Right cardiac atrium (tissue), 5 donors: ENCODE measurements around the gene BAG1. TPM values are rescaled to one million over a fixed set of nuclear protein-coding genes. Genes with fewer than 3 reads are reported as not detected.

ENCODE experiments used
- ATAC-seq, 2 donors: fragments of 200-7000 bp; cut with Tn5 transposase; one replicate each; pipeline versions ENCODE4 v1.8.0 to v1.9.1; 2020; ENCODE audit warnings: moderate library complexity in 2 of 2, mild to moderate bottlenecking in 1 of 2
- DNase-seq, 3 donors: peaks; one replicate each; pipeline ENCODE4 v3.0.0-alpha.2; 2020
- H3K27ac ChIP-seq: one replicate; pipeline ENCODE4 v1.5.1; 2013; ENCODE audit warnings: mild to moderate bottlenecking, low read length, control low read depth, moderate library complexity
- H3K27me3 ChIP-seq: one replicate; pipeline ENCODE4 v1.6.1; 2013; ENCODE audit not compliant: control insufficient read depth, insufficient read depth
- H3K4me1 ChIP-seq: one replicate; pipeline ENCODE4 v1.6.1; 2013; ENCODE audit warnings: low read length; ENCODE audit not compliant: control insufficient read depth, insufficient read depth
- H3K4me3 ChIP-seq: one replicate; pipeline ENCODE4 v1.5.1; 2013; ENCODE audit warnings: low read length, control low read depth
- H3K9me3 ChIP-seq: one replicate; pipeline ENCODE4 v1.6.1; 2013; ENCODE audit warnings: low read length; ENCODE audit not compliant: control insufficient read depth
- WGBS: extraction: QIAGEN DNeasy Blood & Tissue Kit; methylation state at CpG from one replicate; pipeline ENCODE4 v1.1.7; 2013; 5-methylcytosine and 5-hydroxymethylcytosine counted together
- intact Hi-C, 4 donors: fragments of 100-400 bp; cut with DNase I; formaldehyde crosslinking; loops; one replicate each; pipeline versions ENCODE4 v1.11.0 to v1.14.0; 2022 to 2023
- polyA plus RNA-seq: library from polyadenylated mRNA; stranded (reverse); fragments of 200-250 nt; gene quantifications from one replicate; pipeline ENCODE4 v1.2.3, GENCODE V29; 2013
- total RNA-seq, 4 donors: library from RNA; stranded (reverse); fragmentation: NEBNext Ultra II Directional; extraction: Animal tissue kit (Norgen Biotek cat#: 25700); gene quantifications; one replicate each; pipeline ENCODE4 v1.2.1, GENCODE V29; 2021
- donor health status: healthy with polysubstance abuse.
- donor health status: DM: no; HTN: yes; CAD: no.
- donor health status: DM: no; HTN: no; CAD: no.
- donor health status: DM: no; HTN: yes; CAD: no; lungs with severe emphysema.
- donor health status: DM: yes; HTN: yes; CAD: no.

The BAG1 gene
- total and polyA plus RNA-seq, 5 donors: 199 to 229 (median 212) TPM

GRCh38 chr9:33245341-33245740 lies 19.2 kb downstream of the BAG1 start:
- WGBS: 90% methylated on average over 2 of the region's 2 CpGs
- no peaks in the 10 kb centered on the region for H3K9me3 ChIP-seq
- intact Hi-C loops: no loop called here
- ATAC-seq: no peak
- H3K4me1 ChIP-seq: no peaks in the 10 kb centered on the region
- no peaks in the 10 kb centered on the region for H3K27me3 ChIP-seq
- no peak for DNase-seq
- no peak overlapping the region for H3K27ac ChIP-seq
- H3K4me3 ChIP-seq: no peak overlapping the region

GRCh38 chr9:33244137-33244784 lies 20.2 kb downstream of the BAG1 start:
- intact Hi-C loops: no loop called here
- ATAC-seq: no peak
- Histone ChIP-seq H3K4me3 (no peak overlapping the region), H3K4me1 (no peaks in the 10 kb centered on the region), H3K9me3 (no peaks in the 10 kb centered on the region), H3K27ac (no peak overlapping the region), H3K27me3 (no peaks in the 10 kb centered on the region)
- no peak for DNase-seq
- WGBS: 83% methylated on average over 9 of the region's 9 CpGs

DNA sequence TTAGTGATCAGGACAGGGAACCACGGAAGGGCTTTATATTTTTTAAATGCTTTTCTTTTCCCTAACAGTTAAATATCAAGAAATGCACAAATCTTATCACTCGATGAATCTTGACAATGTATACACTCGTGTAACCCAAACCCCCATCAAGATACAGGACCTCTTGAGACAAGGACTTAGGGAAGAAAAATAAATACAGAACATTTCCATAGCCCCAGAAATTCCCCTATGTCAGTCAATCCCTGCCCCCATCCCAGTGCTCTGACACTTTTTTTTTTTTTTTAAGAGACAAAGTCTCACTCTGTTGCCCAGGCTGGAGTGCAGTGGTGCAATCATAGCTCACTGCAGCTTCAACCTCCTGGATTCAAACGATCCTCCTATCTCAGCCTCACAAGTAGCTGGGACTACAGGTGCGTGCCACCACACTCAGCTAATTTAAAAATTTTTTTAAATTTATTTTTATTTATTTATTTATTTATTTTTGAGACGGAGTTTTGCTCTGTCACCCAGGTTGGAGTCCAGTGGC lies 21.8 kb downstream of the BAG1 start:
- DNase-seq (no peak), ATAC-seq (no peak)
- Histone ChIP-seq H3K4me3 (no peak overlapping the region), H3K27me3 (no peaks in the 10 kb centered on the region), H3K27ac (no peak overlapping the region), H3K9me3 (no peaks in the 10 kb centered on the region), H3K4me1 (no peaks in the 10 kb centered on the region)
- WGBS: 82% methylated on average over 6 of the region's 6 CpGs
- intact Hi-C loops: no loop called here

DNA sequence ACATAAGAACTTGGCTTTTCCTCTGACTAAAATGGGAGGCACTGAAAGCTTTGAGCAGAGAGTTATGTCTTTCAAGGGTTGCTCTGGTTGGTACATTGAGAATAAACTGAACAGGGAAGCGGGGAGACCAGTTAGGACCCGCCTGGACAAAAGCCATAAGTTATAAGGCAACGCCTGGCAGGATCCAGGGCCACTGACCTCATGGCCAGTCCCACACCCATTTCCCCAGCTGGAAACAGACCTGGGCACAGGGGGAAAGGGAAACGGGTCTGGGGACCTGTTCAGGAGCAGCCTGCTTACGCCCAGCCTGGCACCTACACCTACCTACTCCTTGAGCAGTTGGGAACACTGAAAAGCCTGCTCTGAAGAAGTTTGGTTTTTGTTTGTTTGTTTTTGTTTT lies 23.2 kb downstream of the BAG1 start:
- H3K4me1 ChIP-seq: no peaks in the 10 kb centered on the region

DNA sequence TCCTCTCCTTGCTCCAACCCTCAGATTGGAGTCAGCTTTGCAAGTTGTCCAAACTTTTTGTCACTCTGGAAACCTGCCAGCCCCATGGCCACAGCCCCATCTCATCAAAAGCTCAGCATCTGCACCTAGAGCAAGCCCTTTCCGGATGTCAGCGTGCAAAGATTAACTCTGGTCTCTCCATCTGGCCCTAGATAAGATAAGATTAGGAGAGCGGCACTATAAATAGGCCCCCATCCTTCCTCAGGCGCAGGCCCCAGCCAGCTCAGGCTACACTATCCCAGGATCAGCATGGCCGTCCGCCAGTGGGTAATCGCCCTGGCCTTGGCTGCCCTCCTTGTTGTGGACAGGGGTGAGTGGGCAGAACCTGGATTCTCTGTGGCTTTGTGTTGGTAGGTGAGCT lies 24.6 kb downstream of the BAG1 start, which contains the start of gene SPINK4:
Gene SPINK4, plus strand, starts transcription at position 247 of the 400 bp plus-strand sequence. Its CDS starts 42 bp downstream, at position 289.
- Histone ChIP-seq H3K4me1 (no peaks in the 10 kb centered on the region), H3K27me3 (no peaks in the 10 kb centered on the region), H3K27ac (no peak within 1 kb of the TSS), H3K9me3 (no peaks in the 10 kb centered on the region), H3K4me3 (no peak within 1 kb of the TSS)
- 15% methylated on average over 7 of the region's 7 CpGs for WGBS
- DNase-seq: peak in 1 of 3 donors; percentile 57
- ATAC-seq: peak; percentile 27 to 42
- intact Hi-C loops: no loop called here

More for the DNA sequence above, 23.2 kb downstream of the BAG1 start:
- 74% methylated on average over 5 of the region's 5 CpGs for WGBS
- Histone ChIP-seq H3K4me3 (no peak overlapping the region), H3K9me3 (no peaks in the 10 kb centered on the region), H3K27me3 (no peaks in the 10 kb centered on the region), H3K27ac (no peak overlapping the region)
- DNase-seq (no peak), ATAC-seq (no peak)
- intact Hi-C loops: no loop called here

GRCh38 chr9:33236571-33236970 lies 27.9 kb downstream of the BAG1 start:
- intact Hi-C loops: no loop called here
- H3K4me1 ChIP-seq: no peaks in the 10 kb centered on the region
- no peak for DNase-seq
- no peak overlapping the region for H3K27ac ChIP-seq
- ATAC-seq: no peak
- no peak overlapping the region for H3K4me3 ChIP-seq
- 81% methylated on average over 3 of the region's 3 CpGs for WGBS
- no peaks in the 10 kb centered on the region for H3K9me3 ChIP-seq
- no peaks in the 10 kb centered on the region for H3K27me3 ChIP-seq

DNA sequence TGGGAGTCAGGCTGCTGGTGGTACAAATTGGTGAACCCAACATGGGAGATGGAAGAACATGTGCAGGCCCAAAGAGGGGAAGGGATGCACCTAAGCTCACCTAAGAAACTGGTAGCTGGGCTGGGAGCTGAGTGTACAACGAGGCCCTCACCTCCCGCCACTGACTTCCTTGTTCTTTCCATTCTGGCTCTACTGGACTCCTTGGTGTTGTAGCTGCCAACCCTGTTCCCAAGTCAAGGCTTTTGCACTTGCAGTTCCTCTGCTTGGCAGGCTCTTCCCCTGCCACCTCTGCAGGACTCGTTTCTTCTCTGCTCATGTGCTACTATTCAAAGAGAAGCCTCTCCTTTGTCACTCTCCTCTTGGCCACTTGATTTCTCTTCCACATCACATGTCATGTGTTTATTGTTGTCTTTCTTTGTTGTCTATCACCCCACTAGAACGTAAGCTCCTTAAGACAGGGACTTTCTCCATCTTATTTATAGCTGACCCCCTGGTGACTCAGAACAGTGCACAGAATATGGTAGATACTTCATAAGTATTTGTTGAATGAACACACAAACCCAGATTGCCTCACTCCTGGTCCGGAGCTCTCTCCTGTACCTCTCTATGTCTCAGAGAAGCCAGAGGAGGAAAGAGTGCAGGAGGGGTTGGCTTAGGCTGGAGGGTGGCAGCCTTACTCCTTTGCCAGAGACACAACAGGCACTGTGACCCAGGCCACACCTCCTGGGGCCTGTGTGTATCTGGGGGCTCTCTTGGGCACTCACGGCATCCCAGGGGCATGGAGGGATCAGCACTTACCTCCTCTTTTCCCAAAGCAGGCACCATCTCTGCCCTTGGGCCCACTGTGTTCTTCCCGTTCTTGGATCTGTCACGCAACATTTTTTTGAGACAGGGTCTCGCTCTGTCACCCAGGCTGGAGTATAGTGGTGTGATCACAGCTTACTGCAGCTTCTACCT lies 29.7 kb downstream of the BAG1 start:
- no peak overlapping the region for H3K27ac ChIP-seq
- DNase-seq: no peak
- H3K9me3 ChIP-seq: no peaks in the 10 kb centered on the region
- H3K4me3 ChIP-seq: no peak overlapping the region
- intact Hi-C loops: no loop called here
- ATAC-seq: no peak
- 83% methylated on average over 9 of the region's 9 CpGs for WGBS
- no peaks in the 10 kb centered on the region for H3K4me1 ChIP-seq
- no peaks in the 10 kb centered on the region for H3K27me3 ChIP-seq

DNA sequence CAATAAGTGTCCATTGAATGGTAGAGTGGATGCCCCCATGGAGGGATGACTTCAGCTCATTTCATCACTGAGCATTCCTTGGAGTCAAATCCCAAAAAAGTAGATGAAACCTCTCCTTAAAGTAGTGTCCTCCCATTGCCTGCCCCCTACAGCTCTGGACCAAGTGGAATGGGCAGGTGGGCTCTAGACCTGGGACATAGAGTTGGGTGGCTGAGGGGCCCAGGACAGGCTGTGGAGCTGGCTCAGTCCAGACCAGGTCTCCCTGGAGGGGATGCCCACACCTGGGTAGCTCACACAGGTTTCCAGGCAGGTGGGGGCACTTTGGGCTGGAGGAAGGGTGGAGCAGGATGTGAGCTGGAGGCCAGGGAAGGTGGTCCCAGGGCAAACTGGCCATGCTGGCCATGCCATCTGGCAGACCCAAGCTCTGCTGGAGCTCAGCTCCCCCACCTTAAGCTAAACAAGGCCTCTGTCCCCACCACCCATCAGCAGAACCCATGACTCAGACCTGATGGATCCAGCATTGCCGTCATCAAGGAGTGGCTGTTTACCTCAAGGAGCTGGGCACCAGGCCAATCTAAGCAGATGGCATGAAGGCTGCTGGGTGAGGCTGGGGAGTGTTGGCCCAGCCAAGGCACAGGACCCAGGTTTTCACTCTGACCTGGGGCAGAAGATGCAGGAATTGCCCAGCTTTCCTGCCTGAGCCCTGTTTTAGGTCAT lies 30.7 kb downstream of the BAG1 start:
- DNase-seq (peak in 1 of 3 donors; percentile 27), ATAC-seq (peak; percentile 29 to 30)
- Histone ChIP-seq H3K4me1 (no peaks in the 10 kb centered on the region), H3K4me3 (no peak overlapping the region), H3K9me3 (no peaks in the 10 kb centered on the region), H3K27me3 (no peaks in the 10 kb centered on the region), H3K27ac (no peak overlapping the region)
- intact Hi-C loops: no loop called here
- WGBS: 42% methylated on average over 1 of the region's 1 CpG

DNA sequence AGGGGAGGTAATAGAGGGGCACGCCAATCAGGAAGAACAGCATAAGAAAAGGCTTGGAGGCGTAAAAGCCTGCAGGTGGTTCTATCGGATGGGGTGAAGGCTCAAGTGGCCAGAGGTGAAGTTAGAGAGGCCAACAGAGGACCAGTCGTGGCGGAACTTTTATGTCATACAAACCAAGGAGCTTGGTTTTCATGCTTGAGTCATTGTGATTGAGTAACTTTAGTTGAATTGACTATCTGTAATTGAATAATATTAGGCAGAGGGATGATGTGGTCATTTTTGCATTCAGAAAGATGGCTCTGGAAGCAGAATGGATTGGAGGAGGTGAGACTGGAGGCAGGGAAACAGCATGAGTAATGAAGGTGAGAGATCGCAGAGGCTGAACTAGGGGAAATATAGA lies 31.7 kb downstream of the BAG1 start:
- intact Hi-C loops: no loop called here
- Histone ChIP-seq H3K4me3 (no peak overlapping the region), H3K27ac (no peak overlapping the region), H3K27me3 (no peaks in the 10 kb centered on the region), H3K9me3 (no peaks in the 10 kb centered on the region), H3K4me1 (no peaks in the 10 kb centered on the region)
- DNase-seq: no peak
- 89% methylated on average over 6 of the region's 6 CpGs for WGBS
- ATAC-seq: no peak

GRCh38 chr9:33231623-33231942 lies 32.9 kb downstream of the BAG1 start:
- 82% methylated on average over 2 of the region's 2 CpGs for WGBS
- no peak overlapping the region for H3K4me3 ChIP-seq
- no peaks in the 10 kb centered on the region for H3K4me1 ChIP-seq
- no peaks in the 10 kb centered on the region for H3K9me3 ChIP-seq
- intact Hi-C loops: no loop called here
- no peak for ATAC-seq
- no peaks in the 10 kb centered on the region for H3K27me3 ChIP-seq
- no peak for DNase-seq
- no peak overlapping the region for H3K27ac ChIP-seq
